Neural cell (in vitro differentiated cells): ENCODE results near the gene MAPK10. TPM values are rescaled to one million over a fixed set of nuclear protein-coding genes. Genes with fewer than 3 reads are reported as not detected.

Source experiments
- H2AFZ ChIP-seq: fragments of 200-600, 300-800 bp; sonication (generic), shearing (Covaris generic); 2 replicates; pipeline ENCODE4 v1.6.0; 2014; ENCODE audit warnings: low read depth, mild to moderate bottlenecking, antibody characterized with exemption, low read length, moderate library complexity
- H3F3A ChIP-seq: fragments of 200-600 bp; shearing (Covaris generic); 2 replicates; pipeline ENCODE4 v1.6.1; 2016; ENCODE audit warnings: mild to moderate bottlenecking, moderate library complexity, mixed read lengths, antibody characterized with exemption, low read length; ENCODE audit not compliant: insufficient read depth, poor library complexity, severe bottlenecking
- H3K27ac ChIP-seq: fragments of 200-600, 300-800 bp; sonication (generic), shearing (Covaris generic); 2 replicates; pipeline ENCODE4 v1.5.1; 2014; ENCODE audit warnings: mild to moderate bottlenecking, low read length, moderate library complexity
- H3K27me3 ChIP-seq: fragments of 300-800, 200-600 bp; sonication (generic), shearing (Covaris generic); 2 replicates; pipeline ENCODE4 v1.6.0; 2014; ENCODE audit warnings: mild to moderate bottlenecking, low read depth, low read length, moderate library complexity; ENCODE audit not compliant: insufficient read depth
- H3K36me3 ChIP-seq: fragments of 300-800, 200-600 bp; sonication (generic), shearing (Covaris generic); 2 replicates; pipeline ENCODE4 v1.5.1; 2014; ENCODE audit warnings: mild to moderate bottlenecking, antibody characterized with exemption, low read length, moderate library complexity; ENCODE audit not compliant: insufficient read depth
- H3K4me2 ChIP-seq: fragments of 300-800, 200-600 bp; sonication (generic), shearing (Covaris generic); 2 replicates; pipeline ENCODE4 v1.6.0; 2014; ENCODE audit warnings: mild to moderate bottlenecking, low read length
- H3K4me3 ChIP-seq: fragments of 300-800, 200-600 bp; sonication (generic), shearing (Covaris generic); 2 replicates; pipeline ENCODE4 v1.5.1; 2014; ENCODE audit warnings: mild to moderate bottlenecking, low read length, moderate library complexity
- H3K79me2 ChIP-seq: fragments of 200-600 bp; shearing (Covaris generic); replicated peaks from 2 replicates; pipeline ENCODE4 v1.6.0; 2014; ENCODE audit warnings: mild to moderate bottlenecking, low read length, moderate library complexity; ENCODE audit not compliant: insufficient read depth
- H3K9ac ChIP-seq: fragments of 300-800, 200-600 bp; sonication (generic), shearing (Covaris generic); 2 replicates; pipeline ENCODE4 v1.6.1; 2016; ENCODE audit warnings: mild to moderate bottlenecking, low read length, mixed read lengths
- H3K9me2 ChIP-seq: fragments of 200-600 bp; shearing (Covaris generic); 2 replicates; pipeline ENCODE4 v1.6.1; 2016; ENCODE audit warnings: mild to moderate bottlenecking, low read length, mixed read lengths; ENCODE audit not compliant: insufficient read depth
- H3K9me3 ChIP-seq: fragments of 200-600, 300-800 bp; sonication (generic), shearing (Covaris generic); 2 replicates; pipeline ENCODE4 v1.6.1; 2016; ENCODE audit warnings: mild to moderate bottlenecking, mixed run types, low read length, moderate library complexity, mixed read lengths
- H4K20me1 ChIP-seq: fragments of 200-600 bp; shearing (Covaris generic); 2 replicates; pipeline ENCODE4 v1.6.1; 2016; ENCODE audit warnings: mild to moderate bottlenecking, mixed run types; ENCODE audit not compliant: insufficient read depth
- EP300 ChIP-seq: fragments of 450-650 bp; conservative IDR thresholded peaks from 2 replicates; pipeline ENCODE4 v1.6.1; 2014; ENCODE audit warnings: antibody characterized with exemption, mild to moderate bottlenecking, moderate library complexity; ENCODE audit not compliant: poor library complexity, severe bottlenecking
- EZH2 ChIP-seq: fragments of 200-600, 300-800 bp; shearing (Covaris generic), sonication (generic); IDR thresholded peaks from 2 replicates; pipeline ENCODE4 v1.6.1; 2014; ENCODE audit warnings: antibody characterized with exemption, low read length, borderline replicate concordance, mild to moderate bottlenecking; ENCODE audit not compliant: insufficient read depth, poor library complexity, severe bottlenecking
- MXI1 ChIP-seq: fragments of 450-650 bp; conservative IDR thresholded peaks from 2 replicates; pipeline ENCODE4 v1.6.1; 2014; ENCODE audit warnings: antibody characterized with exemption, mild to moderate bottlenecking; ENCODE audit not compliant: poor library complexity, severe bottlenecking
- POLR2AphosphoS5 ChIP-seq: IDR thresholded peaks from 2 replicates; pipeline ENCODE4 v1.6.1; 2012
- RAD21 ChIP-seq: fragments of 450-650 bp; conservative IDR thresholded peaks from 2 replicates; pipeline ENCODE4 v1.6.1; 2014; ENCODE audit warnings: antibody characterized with exemption, mild to moderate bottlenecking, moderate library complexity
- SMC3 ChIP-seq: fragments of 450-650 bp; conservative IDR thresholded peaks from 2 replicates; pipeline ENCODE4 v1.6.1; 2014; ENCODE audit warnings: antibody characterized with exemption, mild to moderate bottlenecking, moderate library complexity; ENCODE audit not compliant: poor library complexity
- TAF1 ChIP-seq: IDR thresholded peaks from 2 replicates; pipeline ENCODE4 v1.6.1; 2012; ENCODE audit warnings: low read depth
- polyA plus RNA-seq: library from polyadenylated mRNA; depleted of rRNA; stranded (reverse); fragments of >200 nt; gene quantifications from 2 replicates; pipeline ENCODE4 v1.2.3, GENCODE V29; 2014
- TF ChIP-seq, protein P1 (sequence below): IDR thresholded peaks from 2 replicates; pipeline ENCODE4 v1.6.1; 2012; ENCODE audit warnings: borderline replicate concordance
- TF ChIP-seq, protein P2 (sequence below): fragments of 450-650 bp; IDR thresholded peaks from 2 replicates; pipeline ENCODE4 v1.5.1; 2014; ENCODE audit warnings: antibody characterized with exemption, mild to moderate bottlenecking, moderate library complexity; ENCODE audit not compliant: poor library complexity, severe bottlenecking

The MAPK10 gene
- polyA plus RNA-seq, 1 donor from 2014 or later: 91.9 TPM

DNA sequence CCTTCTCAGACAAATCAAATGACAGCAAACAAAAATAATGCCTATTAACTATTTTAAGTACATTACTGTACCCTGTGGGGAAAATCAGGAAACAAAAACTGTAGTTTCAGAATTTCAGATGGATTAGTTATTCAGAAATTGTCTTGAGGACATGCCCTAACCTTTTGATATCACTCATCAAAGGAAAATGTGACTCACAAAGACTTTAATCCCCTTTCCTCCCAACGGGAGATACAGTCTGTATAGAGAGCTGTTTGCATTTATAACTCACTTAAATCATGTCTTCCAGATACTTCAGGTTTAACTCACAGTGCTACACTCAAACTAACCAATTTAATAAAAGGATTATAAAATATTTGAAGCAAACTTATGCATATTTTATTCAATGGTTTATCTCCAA is 304.0 kb downstream of the MAPK10 start:
- Histone ChIP-seq H3K79me2 (no peaks in the 10 kb centered on the region), H3K4me3 (no peak overlapping the region), H2AFZ (no peak overlapping the region), H4K20me1 (no peaks in the 10 kb centered on the region), H3K4me2 (no peak overlapping the region), H3K27ac (no peak overlapping the region), H3K36me3 (no peaks in the 10 kb centered on the region), H3F3A (no peaks in the 10 kb centered on the region), H3K9ac (no peak overlapping the region), H3K9me2 (no peaks in the 10 kb centered on the region), H3K9me3 (no peaks in the 10 kb centered on the region), H3K27me3 (no peaks in the 10 kb centered on the region)
- no peak for TF ChIP-seq EZH2
- TF ChIP-seq RAD21: no peak
- no peak for TF ChIP-seq MXI1
- no peak for TF ChIP-seq SMC3
- TF ChIP-seq, protein P1, sequence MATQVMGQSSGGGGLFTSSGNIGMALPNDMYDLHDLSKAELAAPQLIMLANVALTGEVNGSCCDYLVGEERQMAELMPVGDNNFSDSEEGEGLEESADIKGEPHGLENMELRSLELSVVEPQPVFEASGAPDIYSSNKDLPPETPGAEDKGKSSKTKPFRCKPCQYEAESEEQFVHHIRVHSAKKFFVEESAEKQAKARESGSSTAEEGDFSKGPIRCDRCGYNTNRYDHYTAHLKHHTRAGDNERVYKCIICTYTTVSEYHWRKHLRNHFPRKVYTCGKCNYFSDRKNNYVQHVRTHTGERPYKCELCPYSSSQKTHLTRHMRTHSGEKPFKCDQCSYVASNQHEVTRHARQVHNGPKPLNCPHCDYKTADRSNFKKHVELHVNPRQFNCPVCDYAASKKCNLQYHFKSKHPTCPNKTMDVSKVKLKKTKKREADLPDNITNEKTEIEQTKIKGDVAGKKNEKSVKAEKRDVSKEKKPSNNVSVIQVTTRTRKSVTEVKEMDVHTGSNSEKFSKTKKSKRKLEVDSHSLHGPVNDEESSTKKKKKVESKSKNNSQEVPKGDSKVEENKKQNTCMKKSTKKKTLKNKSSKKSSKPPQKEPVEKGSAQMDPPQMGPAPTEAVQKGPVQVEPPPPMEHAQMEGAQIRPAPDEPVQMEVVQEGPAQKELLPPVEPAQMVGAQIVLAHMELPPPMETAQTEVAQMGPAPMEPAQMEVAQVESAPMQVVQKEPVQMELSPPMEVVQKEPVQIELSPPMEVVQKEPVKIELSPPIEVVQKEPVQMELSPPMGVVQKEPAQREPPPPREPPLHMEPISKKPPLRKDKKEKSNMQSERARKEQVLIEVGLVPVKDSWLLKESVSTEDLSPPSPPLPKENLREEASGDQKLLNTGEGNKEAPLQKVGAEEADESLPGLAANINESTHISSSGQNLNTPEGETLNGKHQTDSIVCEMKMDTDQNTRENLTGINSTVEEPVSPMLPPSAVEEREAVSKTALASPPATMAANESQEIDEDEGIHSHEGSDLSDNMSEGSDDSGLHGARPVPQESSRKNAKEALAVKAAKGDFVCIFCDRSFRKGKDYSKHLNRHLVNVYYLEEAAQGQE: no peak

DNA sequence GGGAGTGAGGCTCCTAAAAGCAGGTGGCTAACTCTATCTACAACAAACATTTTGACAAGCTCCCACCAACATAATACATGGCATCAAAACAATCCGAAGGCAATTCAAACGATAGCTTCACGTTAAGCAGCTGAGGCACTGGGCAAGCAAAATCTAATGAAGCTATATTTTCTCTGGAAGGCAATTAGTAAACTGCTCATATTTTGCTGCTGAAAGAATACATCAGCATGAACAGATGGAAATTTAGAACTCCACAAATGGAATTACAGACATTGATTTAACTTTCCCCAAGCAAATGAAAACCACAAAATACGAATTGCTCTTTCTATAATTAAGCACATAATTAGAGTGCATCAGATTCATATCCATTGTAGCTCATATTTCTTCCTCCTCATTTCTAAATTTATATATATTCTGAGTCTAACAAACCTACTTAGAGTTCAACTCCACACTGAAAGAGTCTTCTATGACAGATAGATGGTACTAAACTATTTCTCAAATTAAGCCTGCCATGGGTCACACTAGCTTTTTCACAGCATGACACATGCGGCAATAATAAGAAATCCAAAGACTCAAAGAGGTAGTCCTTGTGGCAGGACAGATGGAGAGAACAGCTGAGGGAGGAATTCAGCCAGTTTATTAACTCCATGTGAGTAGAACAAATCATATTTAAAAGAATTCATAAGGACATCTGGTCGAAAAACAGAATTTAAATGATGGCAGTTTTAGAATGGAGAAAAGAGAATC is 305.4 kb downstream of the MAPK10 start:
- H3K27ac ChIP-seq: no peak overlapping the region
- no peak overlapping the region for H3K4me3 ChIP-seq

More for the DNA sequence above, 305.4 kb downstream of the MAPK10 start:
- TF ChIP-seq TAF1 (no peak), SMC3 (no peak), POLR2AphosphoS5 (no peak), EP300 (no peak), EZH2 (no peak), RAD21 (no peak), MXI1 (no peak)
- TF ChIP-seq, protein P2, sequence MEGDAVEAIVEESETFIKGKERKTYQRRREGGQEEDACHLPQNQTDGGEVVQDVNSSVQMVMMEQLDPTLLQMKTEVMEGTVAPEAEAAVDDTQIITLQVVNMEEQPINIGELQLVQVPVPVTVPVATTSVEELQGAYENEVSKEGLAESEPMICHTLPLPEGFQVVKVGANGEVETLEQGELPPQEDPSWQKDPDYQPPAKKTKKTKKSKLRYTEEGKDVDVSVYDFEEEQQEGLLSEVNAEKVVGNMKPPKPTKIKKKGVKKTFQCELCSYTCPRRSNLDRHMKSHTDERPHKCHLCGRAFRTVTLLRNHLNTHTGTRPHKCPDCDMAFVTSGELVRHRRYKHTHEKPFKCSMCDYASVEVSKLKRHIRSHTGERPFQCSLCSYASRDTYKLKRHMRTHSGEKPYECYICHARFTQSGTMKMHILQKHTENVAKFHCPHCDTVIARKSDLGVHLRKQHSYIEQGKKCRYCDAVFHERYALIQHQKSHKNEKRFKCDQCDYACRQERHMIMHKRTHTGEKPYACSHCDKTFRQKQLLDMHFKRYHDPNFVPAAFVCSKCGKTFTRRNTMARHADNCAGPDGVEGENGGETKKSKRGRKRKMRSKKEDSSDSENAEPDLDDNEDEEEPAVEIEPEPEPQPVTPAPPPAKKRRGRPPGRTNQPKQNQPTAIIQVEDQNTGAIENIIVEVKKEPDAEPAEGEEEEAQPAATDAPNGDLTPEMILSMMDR: no peak
- TF ChIP-seq, protein P1: no peak
- no peak overlapping the region for H3K4me2 ChIP-seq
- H4K20me1 ChIP-seq: no peaks in the 10 kb centered on the region
- no peaks in the 10 kb centered on the region for H3K79me2 ChIP-seq
- H2AFZ ChIP-seq: no peak overlapping the region
- H3K9me2 ChIP-seq: no peaks in the 10 kb centered on the region
- H3K9me3 ChIP-seq: no peaks in the 10 kb centered on the region
- H3K27me3 ChIP-seq: no peaks in the 10 kb centered on the region
- H3F3A ChIP-seq: no peaks in the 10 kb centered on the region
- no peaks in the 10 kb centered on the region for H3K36me3 ChIP-seq
- no peak overlapping the region for H3K9ac ChIP-seq
